ENCODE measurements around the gene RAB3D. TPM values are rescaled to one million over a fixed set of nuclear protein-coding genes. Genes with fewer than 3 reads are reported as not detected.

The RAB3D gene
- total and polyA plus RNA-seq, 2 of the 4 experiments (the other 2 are of a cell fraction): 4.8 to 5.5 TPM

- intact Hi-C loops (cut with micrococcal nuclease) (no loop called here), in situ Hi-C loops (cut with MboI; ENCODE audit: low sequenced_read_pairs) (no loop called here), dilution Hi-C loops (cut with HindIII; ENCODE audit: low sequenced_read_pairs, unreplicated experiment) (no loop called here)
- no peak overlapping the region for H4K8ac ChIP-seq (ENCODE audit: low read depth in 2 of 2, low read length in 2 of 2)
- no peak overlapping the region for H3K18ac ChIP-seq (ENCODE audit: low read depth, low read length)
- no peak for ATAC-seq (ENCODE audit: low read depth)
- no peak overlapping the region for H2BK5ac ChIP-seq (ENCODE audit: low read depth, low read length, poor library complexity, severe bottlenecking)
- no peaks in the 10 kb centered on the region for H3K4me1 ChIP-seq (ENCODE audit: control insufficient read depth, insufficient read depth, low read length)
- H3K56ac ChIP-seq (ENCODE audit: extremely low read depth, insufficient read depth, low read length): no peak overlapping the region
- H2AK5ac ChIP-seq (ENCODE audit: low read depth, low read length): no peak overlapping the region
- ChIA-PET POLR2A (ENCODE audit: unreplicated experiment) (interaction anchor here (0.6 kb wide), 1 partner anchor 68 kb away, joined by 6 read pairs; no protein-coding TSS in a partner anchor), CTCF (interaction anchor here (1.2 kb wide), 1 partner anchor 16 kb away, joined by 4 read pairs; no protein-coding TSS in a partner anchor)
- no peaks in the 10 kb centered on the region for H3K9me1 ChIP-seq (ENCODE audit: insufficient read depth, low read length)
- no peaks in the 10 kb centered on the region for H3K79me1 ChIP-seq (ENCODE audit: low read depth in 1 of 2, low read length in 2 of 2)
- DNase-seq: no peak
- H3K23ac ChIP-seq (ENCODE audit: low read depth, low read length): no peak overlapping the region
- no peak overlapping the region for H2BK20ac ChIP-seq (ENCODE audit: low read depth, low read length)
- H2AK9ac ChIP-seq (replicated peaks; ENCODE audit: low read depth, low read length, poor library complexity): no peak overlapping the region
- no CpG with 5 or more reads among the region's 6 CpGs for WGBS, 2 experiments (ENCODE audit: extremely low coverage in 2 of 2, insufficient read length in 1 of 2)
- no peak overlapping the region for H3K4ac ChIP-seq (ENCODE audit: low read depth, low read length)
- H2BK15ac ChIP-seq (ENCODE audit: low read depth, low read length): no peak overlapping the region
- H3K27me3 ChIP-seq (ENCODE audit: control insufficient read depth, insufficient read depth, low read length): peaks cover 5% of the 10 kb centered on the region
- no peaks in the 10 kb centered on the region for H3K9me3 ChIP-seq (ENCODE audit: control insufficient read depth, insufficient read depth, low read length)
- no peaks in the 10 kb centered on the region for H4K20me1 ChIP-seq (ENCODE audit: insufficient read depth, low read length)
- TF ChIP-seq BHLHE40 (IDR thresholded peaks at IDR 0.05; ENCODE audit: low read depth, low read length) (no peak), RCOR1 (IDR thresholded peaks at IDR 0.05; ENCODE audit: insufficient replicate concordance, low read length) (no peak), CTCF (conservative IDR thresholded peaks at IDR 0.05; ENCODE audit: low read depth, low read length) (no peak), MAFK (IDR thresholded peaks at IDR 0.05; ENCODE audit: low read depth, low read length) (no peak), RFX5 (IDR thresholded peaks at IDR 0.05; ENCODE audit: low read depth, low read length) (no peak), RAD21 (IDR thresholded peaks at IDR 0.05; ENCODE audit: low read length) (no peak), MXI1 (IDR thresholded peaks at IDR 0.05; ENCODE audit: borderline replicate concordance, low read depth, low read length) (no peak), NFE2L2 (IDR thresholded peaks at IDR 0.05; ENCODE audit: low read depth, low read length) (no peak), FOS (IDR thresholded peaks at IDR 0.05; ENCODE audit: low read depth, low read length) (no peak), POLR2A (IDR thresholded peaks at IDR 0.05; ENCODE audit: low read depth, low read length) (no peak), CHD1 (IDR thresholded peaks at IDR 0.05; ENCODE audit: low read depth, low read length) (no peak), ELK1 (IDR thresholded peaks at IDR 0.05; ENCODE audit: borderline replicate concordance, low read depth, low read length) (no peak), SMC3 (IDR thresholded peaks at IDR 0.05; ENCODE audit: low read depth, low read length) (no peak)
- H2BK120ac ChIP-seq (ENCODE audit: low read depth, low read length): no peak overlapping the region
- no peak overlapping the region for H3K14ac ChIP-seq (replicated peaks; ENCODE audit: low read depth, low read length)
- H3K4me2 ChIP-seq (ENCODE audit: low read depth, low read length): no peak overlapping the region
- H4K5ac ChIP-seq (ENCODE audit: low read depth, low read length): no peak overlapping the region
- no peak overlapping the region for H4K91ac ChIP-seq (ENCODE audit: insufficient read depth, low read depth, low read length)
- no peak overlapping the region for H2AFZ ChIP-seq (replicated peaks; ENCODE audit: low read length, poor library complexity)
- no peaks in the 10 kb centered on the region for H3K36me3 ChIP-seq (ENCODE audit: control insufficient read depth, insufficient read depth, low read length)
- H3K4me3 ChIP-seq (ENCODE audit: insufficient read depth, low read depth, low read length): no peak overlapping the region
- no peak overlapping the region for H3K27ac ChIP-seq (ENCODE audit: insufficient read depth, low read length)
- no TSS peak for BruUV-seq (replicated peaks)
- H3K9ac ChIP-seq (ENCODE audit: low read depth, low read length): no peak overlapping the region
Observed at GRCh38 chr19:11278670-11279069, 60.8 kb downstream of the RAB3D start.
